H9 (cell line): ENCODE results near the gene PAX6. TPM values are rescaled to one million over a fixed set of nuclear protein-coding genes. Genes with fewer than 3 reads are reported as not detected.

Source experiments
- DNase-seq: peaks from one replicate; pipeline ENCODE4 v3.0.0-alpha.2; 2017
- H2AFZ ChIP-seq: one replicate; pipeline ENCODE4 v1.6.1; 2013; ENCODE audit warnings: mild to moderate bottlenecking, low read length, control low read depth, moderate library complexity
- H2AK5ac ChIP-seq: 2 replicates; pipeline ENCODE4 v1.6.1; 2013; ENCODE audit warnings: low read length, control low read depth, mixed read lengths; ENCODE audit not compliant: insufficient read length
- H2BK120ac ChIP-seq: one replicate; pipeline ENCODE4 v1.6.1; 2013; ENCODE audit warnings: low read depth, mild to moderate bottlenecking, low read length, control low read depth, inconsistent platforms; ENCODE audit not compliant: poor library complexity, severe bottlenecking
- H2BK12ac ChIP-seq: 2 replicates; pipeline ENCODE4 v1.6.1; 2013; ENCODE audit warnings: low read length, control low read depth, mixed read lengths, low read depth; ENCODE audit not compliant: insufficient read length
- H2BK15ac ChIP-seq: 2 replicates; pipeline ENCODE4 v1.6.1; 2013; ENCODE audit warnings: low read depth, low read length, control low read depth
- H2BK20ac ChIP-seq: one replicate; pipeline ENCODE4 v1.6.1; 2013; ENCODE audit warnings: low read depth, mild to moderate bottlenecking, low read length, control low read depth, inconsistent platforms; ENCODE audit not compliant: poor library complexity, severe bottlenecking
- H2BK5ac ChIP-seq: 2 replicates; pipeline ENCODE4 v1.6.1; 2013; ENCODE audit warnings: low read length, control low read depth, mixed read lengths; ENCODE audit not compliant: insufficient read length
- H3K14ac ChIP-seq: 2 replicates; pipeline ENCODE4 v1.6.1; 2013; ENCODE audit warnings: low read length, control low read depth; ENCODE audit not compliant: insufficient read depth
- H3K18ac ChIP-seq: 2 replicates; pipeline ENCODE4 v1.6.1; 2013; ENCODE audit warnings: low read depth, mild to moderate bottlenecking, mixed read lengths, low read length, control low read depth; ENCODE audit not compliant: insufficient read length
- H3K23ac ChIP-seq: 2 replicates; pipeline ENCODE4 v1.6.1; 2013; ENCODE audit warnings: low read length, control low read depth, mixed read lengths, low read depth; ENCODE audit not compliant: insufficient read length
- H3K23me2 ChIP-seq: 2 replicates; pipeline ENCODE4 v1.6.1; 2013; ENCODE audit warnings: low read depth, mild to moderate bottlenecking, mixed read lengths, low read length, control low read depth; ENCODE audit not compliant: insufficient read length, poor library complexity, severe bottlenecking
- H3K27ac ChIP-seq: 2 replicates; pipeline ENCODE4 v1.5.1; 2013; ENCODE audit warnings: low read length, control low read depth, mixed read lengths, low read depth; ENCODE audit not compliant: insufficient read length
- H3K27me3 ChIP-seq: 2 replicates; pipeline ENCODE4 v1.6.1; 2013; ENCODE audit warnings: low read length, control low read depth, inconsistent platforms; ENCODE audit not compliant: insufficient read depth
- H3K4ac ChIP-seq: 2 replicates; pipeline ENCODE4 v1.6.1; 2013; ENCODE audit warnings: low read depth, mild to moderate bottlenecking, control low read depth, inconsistent platforms, low read length, moderate library complexity
- H3K4me1 ChIP-seq: 2 replicates; pipeline ENCODE4 v1.6.1; 2013; ENCODE audit warnings: low read length, control low read depth, inconsistent platforms; ENCODE audit not compliant: insufficient read depth
- H3K4me2 ChIP-seq: 2 replicates; pipeline ENCODE4 v1.6.1; 2013; ENCODE audit warnings: low read length, control low read depth, mixed read lengths; ENCODE audit not compliant: insufficient read length, insufficient read depth
- H3K56ac ChIP-seq: 2 replicates; pipeline ENCODE4 v1.6.1; 2013; ENCODE audit warnings: low read depth, mild to moderate bottlenecking, mixed read lengths, low read length, control low read depth; ENCODE audit not compliant: insufficient read length
- H3K79me1 ChIP-seq: 2 replicates; pipeline ENCODE4 v1.6.1; 2013; ENCODE audit warnings: low read depth, mild to moderate bottlenecking, moderate library complexity, low read length, control low read depth, inconsistent platforms; ENCODE audit not compliant: insufficient read depth, poor library complexity, severe bottlenecking
- H3K79me2 ChIP-seq: 2 replicates; pipeline ENCODE4 v1.6.1; 2013; ENCODE audit warnings: low read length, control low read depth, inconsistent platforms; ENCODE audit not compliant: insufficient read depth
- H3K9ac ChIP-seq: 2 replicates; pipeline ENCODE4 v1.6.1; 2013; ENCODE audit warnings: low read length, control low read depth, mixed read lengths; ENCODE audit not compliant: insufficient read length; ENCODE audit errors: extremely low read depth
- H3K9me3 ChIP-seq: one replicate; pipeline ENCODE4 v1.6.1; 2013; ENCODE audit warnings: low read depth, low read length, inconsistent platforms; ENCODE audit not compliant: control insufficient read depth
- H3T11ph ChIP-seq: one replicate; pipeline ENCODE4 v1.6.1; 2013; ENCODE audit warnings: mild to moderate bottlenecking, low read length, control low read depth, inconsistent platforms
- H4K20me1 ChIP-seq: one replicate; pipeline ENCODE4 v1.6.1; 2013; ENCODE audit not compliant: control insufficient read depth, insufficient read length, insufficient read depth
- H4K5ac ChIP-seq: 2 replicates; pipeline ENCODE4 v1.6.1; 2013; ENCODE audit warnings: low read depth, mild to moderate bottlenecking, mixed read lengths, low read length, control low read depth; ENCODE audit not compliant: insufficient read length
- H4K8ac ChIP-seq: replicated peaks from 2 replicates; pipeline ENCODE4 v1.6.1; 2013; ENCODE audit warnings: low read length, control low read depth, mixed read lengths, low read depth; ENCODE audit not compliant: insufficient read length
- H4K91ac ChIP-seq: 2 replicates; pipeline ENCODE4 v1.6.1; 2013; ENCODE audit warnings: low read depth, mild to moderate bottlenecking, moderate library complexity, mixed read lengths, low read length, control low read depth; ENCODE audit not compliant: insufficient read length
- H3K27ac Mint-ChIP-seq, 3 experiments: 2 replicates in 2 of 3; 3 replicates in 1 of 3; pipeline ENCODE4 v1.8.0; 2020 to 2021; ENCODE audit warnings: mixed read lengths in 3 of 3, mild to moderate bottlenecking in 1 of 3, moderate library complexity in 1 of 3
- H3K27me3 Mint-ChIP-seq: 2 replicates; pipeline ENCODE4 v1.8.0; 2021; ENCODE audit warnings: low read depth, mild to moderate bottlenecking, moderate library complexity, mixed read lengths
- H3K36me3 Mint-ChIP-seq, 3 experiments: 2 replicates in 2 of 3; 3 replicates in 1 of 3; pipeline ENCODE4 v1.8.0; 2020 to 2021; ENCODE audit warnings: low read depth in 3 of 3, mixed read lengths in 3 of 3; ENCODE audit not compliant: insufficient read depth in 1 of 3
- H3K4me1 Mint-ChIP-seq, 2 experiments: 2 replicates each; pipeline ENCODE4 v1.8.0; 2020; ENCODE audit warnings: mixed read lengths in 2 of 2
- H3K4me3 Mint-ChIP-seq, 2 experiments: 2 replicates in 1 of 2; 3 replicates in 1 of 2; pipeline ENCODE4 v1.8.0; 2020 to 2021; ENCODE audit warnings: mild to moderate bottlenecking in 2 of 2, mixed read lengths in 2 of 2, moderate library complexity in 1 of 2
- H3K9me3 Mint-ChIP-seq, 2 experiments: 2 replicates in 1 of 2; 3 replicates in 1 of 2; pipeline ENCODE4 v1.8.0; 2020; ENCODE audit warnings: mild to moderate bottlenecking in 2 of 2, mixed read lengths in 2 of 2, moderate library complexity in 1 of 2
- WGBS: extraction: QIAGEN DNeasy Blood & Tissue Kit; methylation state at CpG from one replicate; pipeline ENCODE4 v1.1.7; 2013; ENCODE audit warnings: missing lambda C conversion rate, low lambda C conversion rate, mixed read lengths; ENCODE audit not compliant: insufficient read length; ENCODE audit errors: extremely low coverage; 5-methylcytosine and 5-hydroxymethylcytosine counted together
- total RNA-seq: library from RNA; stranded (reverse); gene quantifications from 2 replicates; pipeline ENCODE4 v1.2.1, GENCODE V29; 2021
- TF ChIP-seq, protein P1 (sequence below): fragments of 200-600 bp; sonication (generic); conservative IDR thresholded peaks from 3 replicates; pipeline ENCODE4 v1.8.0; 2021; ENCODE audit warnings: antibody characterized with exemption, mild to moderate bottlenecking

The PAX6 gene
- total RNA-seq, 1 experiment from 2014 or later = not detected

DNA sequence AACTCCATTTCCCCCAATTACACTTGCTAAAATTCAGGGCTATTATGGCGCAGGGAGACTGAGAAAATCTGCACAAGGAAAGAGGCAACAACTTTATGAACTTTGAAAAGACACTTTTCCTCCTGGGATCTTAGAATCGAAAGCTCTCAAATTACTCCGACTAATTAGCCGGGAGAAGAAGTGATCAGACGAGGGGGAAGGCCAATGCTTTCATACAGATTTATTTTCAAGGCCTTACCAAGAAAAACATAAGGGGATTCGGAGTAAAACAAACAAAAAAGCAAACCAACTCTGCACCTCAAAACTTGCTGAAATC, 1.6 kb downstream of the PAX6 start:
- Histone ChIP-seq H3K23me2 (peaks cover 36% of the 10 kb centered on the region), H3T11ph (no peak overlapping the region), H4K5ac (no peak overlapping the region), H3K79me2 (no peaks in the 10 kb centered on the region), H4K8ac (no peak overlapping the region), H2BK12ac (no peak overlapping the region), H2BK120ac (no peak overlapping the region), H4K91ac (no peak overlapping the region), H3K18ac (no peak overlapping the region), H2AK5ac (no peak overlapping the region), H3K4me1 (no peaks in the 10 kb centered on the region), H3K9ac (no peak overlapping the region), H3K27me3 (peaks cover 90% of the 10 kb centered on the region), H3K27ac (no peak overlapping the region), H3K9me3 (no peaks in the 10 kb centered on the region), H4K20me1 (peaks cover 3% of the 10 kb centered on the region), H3K4ac (no peak overlapping the region), H2BK15ac (no peak overlapping the region), H2AFZ (no peak overlapping the region), H3K14ac (no peak overlapping the region), H3K56ac (no peak overlapping the region), H3K4me2 (peak overlapping the region; percentile 94), H2BK5ac (no peak overlapping the region), H3K79me1 (no peaks in the 10 kb centered on the region), H3K23ac (no peak overlapping the region), H2BK20ac (no peak overlapping the region)
- peaks cover 99% of the 10 kb centered on the region for H3K27me3 Mint-ChIP-seq
- peak overlapping the region in 1 of 2 experiments; percentile 78; a peak in 4 of 5 replicates for H3K4me3 Mint-ChIP-seq
- no peak overlapping the region for H3K27ac Mint-ChIP-seq
- no peak for DNase-seq
- peaks cover 37 to 65% of the 10 kb centered on the region in 2 experiments for H3K4me1 Mint-ChIP-seq
- no peaks in the 10 kb centered on the region; a peak in 1 of 7 replicates for H3K36me3 Mint-ChIP-seq
- TF ChIP-seq, protein P1, sequence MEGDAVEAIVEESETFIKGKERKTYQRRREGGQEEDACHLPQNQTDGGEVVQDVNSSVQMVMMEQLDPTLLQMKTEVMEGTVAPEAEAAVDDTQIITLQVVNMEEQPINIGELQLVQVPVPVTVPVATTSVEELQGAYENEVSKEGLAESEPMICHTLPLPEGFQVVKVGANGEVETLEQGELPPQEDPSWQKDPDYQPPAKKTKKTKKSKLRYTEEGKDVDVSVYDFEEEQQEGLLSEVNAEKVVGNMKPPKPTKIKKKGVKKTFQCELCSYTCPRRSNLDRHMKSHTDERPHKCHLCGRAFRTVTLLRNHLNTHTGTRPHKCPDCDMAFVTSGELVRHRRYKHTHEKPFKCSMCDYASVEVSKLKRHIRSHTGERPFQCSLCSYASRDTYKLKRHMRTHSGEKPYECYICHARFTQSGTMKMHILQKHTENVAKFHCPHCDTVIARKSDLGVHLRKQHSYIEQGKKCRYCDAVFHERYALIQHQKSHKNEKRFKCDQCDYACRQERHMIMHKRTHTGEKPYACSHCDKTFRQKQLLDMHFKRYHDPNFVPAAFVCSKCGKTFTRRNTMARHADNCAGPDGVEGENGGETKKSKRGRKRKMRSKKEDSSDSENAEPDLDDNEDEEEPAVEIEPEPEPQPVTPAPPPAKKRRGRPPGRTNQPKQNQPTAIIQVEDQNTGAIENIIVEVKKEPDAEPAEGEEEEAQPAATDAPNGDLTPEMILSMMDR = no peak
- no CpG with 5 or more reads among the region's 6 CpGs for WGBS
- no peaks in the 10 kb centered on the region; a peak in 4 of 5 replicates for H3K9me3 Mint-ChIP-seq
